ENCODE data around the gene DCHS2. TPM values are rescaled to one million over a fixed set of nuclear protein-coding genes. Genes with fewer than 3 reads are reported as not detected.
"Not testable (repeated sequence)": the region's sequence is repeated elsewhere in the genome, so short reads cannot be mapped to it uniquely, and the experiment has no call there.

The DCHS2 gene
- total and polyA plus RNA-seq, 2 experiments from 2014 or later = 0.12 to 1.7 TPM

- Histone ChIP-seq H3K9me2 (replicated peaks; ENCODE audit: insufficient read depth) (no peaks in the 10 kb centered on the region), H3K4me3 (no peak overlapping the region), H3K36me3 (replicated peaks; ENCODE audit: insufficient read depth, low read depth) (no peaks in the 10 kb centered on the region), H3K79me2 (no peaks in the 10 kb centered on the region), H3K27me3 (no peaks in the 10 kb centered on the region), H4K20me1 (ENCODE audit: insufficient read depth, poor library complexity, severe bottlenecking) (no peaks in the 10 kb centered on the region), H3K27ac (no peak overlapping the region), H3K4me1 (ENCODE audit: insufficient read depth) (no peaks in the 10 kb centered on the region), H2AFZ (no peak overlapping the region), H3K4me2 (no peak overlapping the region), H3K9me3 (ENCODE audit: low read depth) (no peaks in the 10 kb centered on the region)
- TF ChIP-seq CTCF (IDR thresholded peaks at IDR 0.05; ENCODE audit: poor library complexity) (no peak), EZH2phosphoT487 (IDR thresholded peaks at IDR 0.05; ENCODE audit: low read depth, severe bottlenecking, unreplicated experiment) (no peak), EZH2 (IDR thresholded peaks at IDR 0.05; ENCODE audit: borderline replicate concordance) (no peak)
- DNase-seq (ENCODE audit: low spot score) = no peak
Measured at GRCh38 chr4:154222875-154223274, 268.7 kb downstream of the DCHS2 start.

GRCh38 chr4:154218051-154218450 is 273.5 kb downstream of the DCHS2 start:
- no peaks in the 10 kb centered on the region for H4K20me1 ChIP-seq (ENCODE audit: insufficient read depth, poor library complexity, severe bottlenecking)
- no peaks in the 10 kb centered on the region for H3K27me3 ChIP-seq

GRCh38 chr4:154217384-154217783 is 274.2 kb downstream of the DCHS2 start:
- 87% methylated on average over 13 of the region's 13 CpGs for WGBS (ENCODE audit: low lambda C conversion rate, missing lambda C conversion rate)
- H3K4me1 ChIP-seq (ENCODE audit: insufficient read depth); H3K4me3 ChIP-seq; H3K27ac ChIP-seq; H3K9me3 ChIP-seq (ENCODE audit: low read depth); H3K27me3 ChIP-seq; H3K9me2 ChIP-seq (replicated peaks; ENCODE audit: insufficient read depth); H3K4me2 ChIP-seq; H4K20me1 ChIP-seq (ENCODE audit: insufficient read depth, poor library complexity, severe bottlenecking); H3K79me2 ChIP-seq; DNase-seq (ENCODE audit: low spot score); H3K36me3 ChIP-seq (replicated peaks; ENCODE audit: insufficient read depth, low read depth); H2AFZ ChIP-seq: not testable (repeated sequence)

More at GRCh38 chr4:154218051-154218450, 273.5 kb downstream of the DCHS2 start:
- no peak for DNase-seq (ENCODE audit: low spot score)
- H3K4me2 ChIP-seq = no peak overlapping the region
- no peak overlapping the region for H3K4me3 ChIP-seq
- H3K79me2 ChIP-seq = no peaks in the 10 kb centered on the region
- no peaks in the 10 kb centered on the region for H3K9me2 ChIP-seq (replicated peaks; ENCODE audit: insufficient read depth)
- no peaks in the 10 kb centered on the region for H3K4me1 ChIP-seq (ENCODE audit: insufficient read depth)
- no peak overlapping the region for H3K27ac ChIP-seq
- H3K36me3 ChIP-seq (replicated peaks; ENCODE audit: insufficient read depth, low read depth) = no peaks in the 10 kb centered on the region
- no peak overlapping the region for H2AFZ ChIP-seq
- no peaks in the 10 kb centered on the region for H3K9me3 ChIP-seq (ENCODE audit: low read depth)
- no peak for TF ChIP-seq EZH2 (IDR thresholded peaks at IDR 0.05; ENCODE audit: borderline replicate concordance)
- no peak for TF ChIP-seq CTCF (IDR thresholded peaks at IDR 0.05; ENCODE audit: poor library complexity)
- no peak for TF ChIP-seq EZH2phosphoT487 (IDR thresholded peaks at IDR 0.05; ENCODE audit: low read depth, severe bottlenecking, unreplicated experiment)

- Histone ChIP-seq H3K79me2 (no peaks in the 10 kb centered on the region), H3K4me1 (ENCODE audit: insufficient read depth) (no peaks in the 10 kb centered on the region), H4K20me1 (ENCODE audit: insufficient read depth, poor library complexity, severe bottlenecking) (no peaks in the 10 kb centered on the region), H3K27ac (no peak overlapping the region), H2AFZ (no peak overlapping the region), H3K4me2 (no peak overlapping the region), H3K4me3 (no peak overlapping the region), H3K36me3 (replicated peaks; ENCODE audit: insufficient read depth, low read depth) (no peaks in the 10 kb centered on the region), H3K9me3 (ENCODE audit: low read depth) (no peaks in the 10 kb centered on the region), H3K27me3 (no peaks in the 10 kb centered on the region), H3K9me2 (replicated peaks; ENCODE audit: insufficient read depth) (no peaks in the 10 kb centered on the region)
- no peak for DNase-seq (ENCODE audit: low spot score)
- WGBS (ENCODE audit: low lambda C conversion rate, missing lambda C conversion rate) = 96% methylated on average over 1 of the region's 1 CpG
- TF ChIP-seq EZH2 (IDR thresholded peaks at IDR 0.05; ENCODE audit: borderline replicate concordance) (no peak), CTCF (IDR thresholded peaks at IDR 0.05; ENCODE audit: poor library complexity) (no peak), EZH2phosphoT487 (IDR thresholded peaks at IDR 0.05; ENCODE audit: low read depth, severe bottlenecking, unreplicated experiment) (no peak)
Measured at GRCh38 chr4:154211506-154211905, 280.1 kb downstream of the DCHS2 start.
